HG02938 (cell line): ENCODE results near the gene GPER1.

Experiments used
- ATAC-seq: cut with Tn5 transposase; IDR thresholded peaks from one replicate; pipeline ENCODE4 v1.9.1; 2021; ENCODE audit warnings: mild to moderate bottlenecking, moderate library complexity; ENCODE audit not compliant: unreplicated experiment

Gene GPER1

DNA sequence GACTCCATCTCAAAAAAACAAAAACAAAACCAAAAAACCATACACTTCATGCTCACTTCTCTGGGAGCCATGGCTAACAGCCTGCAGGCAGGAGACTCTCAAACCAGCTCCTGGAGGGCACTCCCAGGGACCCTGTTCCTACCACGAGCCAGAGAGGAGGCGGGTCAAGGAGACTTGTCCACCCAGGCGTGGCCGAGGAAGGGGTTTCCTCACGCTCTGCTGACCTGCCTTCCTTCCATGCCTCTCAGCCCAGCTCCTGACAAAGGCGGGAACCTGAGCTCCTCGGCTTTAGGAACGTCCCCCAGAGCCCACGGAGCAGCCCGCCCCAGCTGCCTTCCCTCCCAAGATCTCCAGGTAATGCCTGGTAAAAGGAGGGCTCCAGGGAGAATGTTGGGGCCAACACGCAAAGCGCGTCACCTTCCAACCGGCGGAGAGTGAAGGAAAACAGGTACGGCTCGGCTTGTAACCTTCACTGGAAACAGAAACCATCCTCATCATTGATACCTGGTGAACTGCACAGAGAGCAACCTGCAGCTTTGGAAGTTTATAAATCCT, 34.0 kb upstream of the GPER1 start:
- ATAC-seq = no peak

DNA sequence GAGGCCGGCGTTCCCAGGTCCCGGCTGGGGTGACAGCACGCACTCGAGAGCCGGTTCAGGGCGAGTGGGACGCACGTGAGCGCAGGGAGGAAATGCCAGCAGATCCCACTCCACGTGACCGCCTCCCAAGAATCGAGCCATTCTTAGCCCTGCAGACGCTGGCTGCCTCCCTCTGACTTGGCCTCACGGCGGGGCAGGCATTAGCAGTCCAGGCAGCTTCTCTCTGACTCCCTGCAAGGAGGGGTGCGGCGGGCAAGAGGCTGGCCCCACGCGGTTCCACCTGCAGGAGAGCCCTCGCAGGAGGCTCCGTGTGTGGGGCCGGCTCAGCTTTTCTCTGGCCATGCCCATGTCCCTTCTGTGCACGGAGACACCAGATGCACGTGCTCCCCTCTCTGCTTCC, 33.5 kb upstream of the GPER1 start:
- no peak for ATAC-seq

DNA sequence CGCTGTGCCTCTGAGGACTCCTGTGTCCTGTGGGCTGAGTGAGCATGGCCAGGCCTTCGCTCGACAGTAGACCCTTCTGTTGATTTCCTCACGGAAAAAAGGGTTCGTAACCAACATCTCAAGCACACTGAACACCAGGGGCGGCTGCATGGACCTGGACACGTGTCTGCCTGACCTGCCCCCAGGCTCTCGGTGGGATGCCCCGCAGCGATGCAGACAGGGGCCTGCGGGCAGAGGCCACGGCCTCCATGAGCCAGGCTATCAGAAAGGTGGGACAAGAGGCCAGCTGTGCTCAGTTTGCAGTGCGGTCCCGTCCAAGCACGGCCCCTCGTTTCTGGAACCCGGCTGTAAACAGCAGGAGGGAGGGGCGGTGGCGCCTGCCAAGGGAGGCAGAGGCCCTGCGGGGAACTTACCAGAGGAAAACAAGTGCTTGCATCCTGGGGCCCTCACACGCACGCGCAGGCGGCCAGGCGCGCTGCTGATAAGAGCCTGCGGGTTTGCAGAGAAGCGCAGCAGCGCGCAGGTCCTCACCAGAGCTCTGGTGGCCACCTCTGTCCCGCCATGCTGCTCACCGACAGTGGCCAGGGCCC, 33.0 kb upstream of the GPER1 start:
- ATAC-seq = no peak

DNA sequence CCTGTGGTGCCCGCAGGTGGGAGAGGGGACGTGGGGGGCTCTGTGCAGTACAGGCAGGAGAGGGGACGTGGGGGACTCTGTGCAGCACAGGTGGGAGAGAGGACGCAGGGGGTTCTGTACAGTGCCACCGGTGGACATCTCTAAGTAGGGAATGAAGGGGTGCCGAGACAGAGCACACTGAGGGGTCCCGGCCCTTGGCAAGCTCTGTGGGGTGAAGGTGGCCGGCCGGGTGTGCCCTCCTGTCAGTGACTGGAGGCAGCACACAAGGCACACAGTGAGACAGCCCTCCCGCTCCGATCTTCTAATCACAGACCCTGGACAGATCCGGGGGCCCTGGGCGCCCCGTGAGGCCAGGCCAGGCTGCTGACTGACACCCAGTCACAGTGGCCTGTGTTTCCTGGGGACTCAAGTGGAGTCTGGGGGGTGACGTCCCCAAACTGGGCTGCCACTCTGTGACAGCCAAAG, 32.4 kb upstream of the GPER1 start:
- ATAC-seq = no peak

DNA sequence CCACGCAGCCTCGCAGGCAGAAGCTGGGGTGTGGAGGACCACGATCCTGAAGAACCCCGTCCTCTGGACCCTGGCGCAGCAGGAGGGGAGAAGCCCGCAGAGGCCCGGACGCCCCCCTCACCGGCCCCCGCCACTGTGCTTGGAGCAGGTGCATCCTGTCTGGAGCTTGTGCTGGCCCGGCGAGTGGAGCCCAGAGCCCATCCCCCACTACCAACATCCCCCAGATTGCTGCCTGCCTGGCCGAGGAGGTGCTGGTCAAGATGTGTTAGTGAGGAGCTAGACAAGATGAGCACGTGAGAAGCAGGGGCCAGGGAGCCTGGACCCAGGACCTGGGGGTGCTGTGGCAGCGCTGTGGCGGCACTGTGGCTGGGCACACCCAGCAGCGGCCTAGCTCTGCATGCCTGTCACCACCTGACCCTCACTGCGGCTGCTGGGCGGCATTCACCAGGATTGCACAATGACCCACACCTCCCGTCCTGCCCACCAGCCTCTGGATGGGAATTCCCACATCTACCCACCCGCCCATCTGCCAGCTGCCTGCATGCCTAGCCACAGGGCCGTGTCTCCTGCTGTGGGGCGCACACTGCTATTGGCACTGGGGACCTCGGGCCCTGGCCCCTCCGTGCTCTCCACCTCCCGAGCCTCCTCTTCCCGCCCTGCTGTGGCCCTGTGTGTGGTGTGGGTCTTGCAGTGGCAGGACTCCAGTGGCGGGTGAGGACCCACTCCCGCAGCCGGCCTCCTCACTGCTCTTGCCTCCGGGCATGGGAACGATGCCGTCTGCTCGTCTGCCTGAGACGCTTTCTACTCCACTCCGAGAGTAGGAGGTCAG, 31.7 kb upstream of the GPER1 start:
- no peak for ATAC-seq

DNA sequence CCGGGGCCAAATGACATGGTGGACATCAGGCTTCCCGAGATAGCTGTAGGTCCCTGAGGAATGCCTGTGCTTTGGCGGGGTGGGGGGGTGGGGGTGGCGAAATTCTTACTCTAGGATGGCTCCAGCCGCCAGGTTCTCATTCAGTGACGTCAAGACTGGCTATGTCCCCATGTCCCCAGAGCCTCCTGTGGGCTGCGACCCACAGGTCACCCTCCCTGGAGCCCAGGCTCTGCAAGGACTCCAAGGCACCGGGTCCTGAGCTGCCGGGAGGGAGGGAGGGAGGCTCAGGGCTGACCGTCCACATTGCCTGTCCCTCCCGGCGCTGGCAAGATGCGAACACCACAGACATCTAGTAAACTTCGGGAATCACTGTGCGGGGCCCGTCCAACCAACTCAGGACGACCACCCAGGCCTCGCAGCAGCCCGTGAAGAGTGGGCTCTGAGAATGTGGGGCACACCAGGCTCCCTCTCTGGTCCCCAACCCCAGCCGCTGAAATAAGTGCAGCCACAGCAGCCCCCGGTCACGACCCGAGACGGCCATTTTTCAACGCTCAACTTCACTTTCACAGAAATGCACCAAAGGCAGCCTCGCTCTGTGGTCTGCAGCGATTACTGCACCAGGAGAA, 31.0 kb upstream of the GPER1 start:
- ATAC-seq = no peak

DNA sequence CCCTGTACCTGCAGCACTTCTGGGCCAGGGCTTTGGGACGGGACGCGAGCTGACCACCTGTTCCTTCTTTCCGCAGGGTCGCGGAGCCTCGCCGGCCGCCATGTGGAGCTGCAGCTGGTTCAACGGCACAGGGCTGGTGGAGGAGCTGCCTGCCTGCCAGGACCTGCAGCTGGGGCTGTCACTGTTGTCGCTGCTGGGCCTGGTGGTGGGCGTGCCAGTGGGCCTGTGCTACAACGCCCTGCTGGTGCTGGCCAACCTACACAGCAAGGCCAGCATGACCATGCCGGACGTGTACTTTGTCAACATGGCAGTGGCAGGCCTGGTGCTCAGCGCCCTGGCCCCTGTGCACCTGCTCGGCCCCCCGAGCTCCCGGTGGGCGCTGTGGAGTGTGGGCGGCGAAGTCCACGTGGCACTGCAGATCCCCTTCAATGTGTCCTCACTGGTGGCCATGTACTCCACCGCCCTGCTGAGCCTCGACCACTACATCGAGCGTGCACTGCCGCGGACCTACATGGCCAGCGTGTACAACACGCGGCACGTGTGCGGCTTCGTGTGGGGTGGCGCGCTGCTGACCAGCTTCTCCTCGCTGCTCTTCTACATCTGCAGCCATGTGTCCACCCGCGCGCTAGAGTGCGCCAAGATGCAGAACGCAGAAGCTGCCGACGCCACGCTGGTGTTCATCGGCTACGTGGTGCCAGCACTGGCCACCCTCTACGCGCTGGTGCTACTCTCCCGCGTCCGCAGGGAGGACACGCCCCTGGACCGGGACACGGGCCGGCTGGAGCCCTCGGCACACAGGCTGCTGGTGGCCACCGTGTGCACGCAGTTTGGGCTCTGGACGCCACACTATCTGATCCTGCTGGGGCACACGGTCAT, 30.3 kb upstream of the GPER1 start:
- ATAC-seq = no peak

DNA sequence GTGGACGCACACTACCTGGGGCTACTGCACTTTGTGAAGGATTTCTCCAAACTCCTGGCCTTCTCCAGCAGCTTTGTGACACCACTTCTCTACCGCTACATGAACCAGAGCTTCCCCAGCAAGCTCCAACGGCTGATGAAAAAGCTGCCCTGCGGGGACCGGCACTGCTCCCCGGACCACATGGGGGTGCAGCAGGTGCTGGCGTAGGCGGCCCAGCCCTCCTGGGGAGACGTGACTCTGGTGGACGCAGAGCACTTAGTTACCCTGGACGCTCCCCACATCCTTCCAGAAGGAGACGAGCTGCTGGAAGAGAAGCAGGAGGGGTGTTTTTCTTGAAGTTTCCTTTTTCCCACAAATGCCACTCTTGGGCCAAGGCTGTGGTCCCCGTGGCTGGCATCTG, 29.6 kb upstream of the GPER1 start:
- ATAC-seq = no peak

DNA sequence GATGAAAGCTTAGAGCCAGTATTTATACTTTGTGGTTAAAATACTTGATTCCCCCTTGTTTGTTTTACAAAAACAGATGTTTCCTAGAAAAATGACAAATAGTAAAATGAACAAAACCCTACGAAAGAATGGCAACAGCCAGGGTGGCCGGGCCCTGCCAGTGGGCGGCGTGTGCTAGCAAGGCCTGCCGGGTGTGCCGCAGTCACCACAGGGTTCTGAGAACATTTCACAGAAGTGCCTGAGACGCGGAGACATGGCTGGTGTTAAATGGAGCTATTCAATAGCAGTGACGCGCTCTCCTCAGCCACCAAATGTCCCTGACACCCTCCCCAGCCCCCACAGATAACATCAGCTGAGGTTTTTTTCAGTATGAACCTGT, 29.1 kb upstream of the GPER1 start:
- no peak for ATAC-seq

DNA sequence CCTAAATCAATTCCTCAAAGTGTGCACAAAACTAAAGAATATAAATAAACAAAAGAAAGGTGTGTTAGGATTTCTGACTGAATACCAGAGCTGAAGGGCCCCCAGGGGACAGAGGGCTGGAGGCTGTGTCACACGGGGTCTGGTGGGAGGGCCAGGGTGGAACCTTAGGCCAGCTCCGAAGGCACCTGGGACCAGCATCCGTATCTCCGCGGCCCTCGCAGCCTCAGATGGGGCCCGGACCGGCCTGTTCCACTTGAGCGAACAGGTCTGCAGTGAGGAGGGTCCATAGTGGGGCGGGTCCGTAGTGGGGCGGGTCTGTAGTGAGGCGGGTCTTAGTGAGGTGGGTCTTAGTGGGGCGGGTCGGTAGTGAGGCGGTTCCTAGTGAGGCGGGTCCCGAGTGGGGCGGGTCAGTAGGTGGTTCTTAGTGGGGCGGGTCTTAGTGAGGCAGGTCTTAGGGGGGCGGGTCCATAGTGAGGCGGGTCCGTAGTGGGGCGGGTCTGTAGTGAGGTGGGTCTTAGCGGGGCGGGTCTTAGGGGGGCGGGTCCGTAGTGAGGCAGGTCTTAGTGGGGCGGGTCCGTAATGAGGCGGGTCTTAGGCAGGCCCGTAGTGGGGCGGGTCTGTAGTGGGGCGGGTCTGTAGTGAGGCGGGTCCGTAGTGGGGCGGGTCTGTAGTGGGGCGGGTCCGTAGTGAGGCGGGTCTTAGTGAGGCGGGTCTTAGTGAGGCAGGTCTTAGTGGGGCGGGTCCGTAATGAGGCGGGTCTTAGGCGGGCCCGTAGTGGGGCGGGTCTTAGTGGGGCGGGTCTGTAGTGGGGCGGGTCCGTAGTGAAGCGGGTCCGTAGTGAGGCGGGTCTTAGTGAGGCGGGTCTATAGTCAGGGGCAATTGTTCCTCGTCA, 28.5 kb upstream of the GPER1 start:
- no peak for ATAC-seq

DNA sequence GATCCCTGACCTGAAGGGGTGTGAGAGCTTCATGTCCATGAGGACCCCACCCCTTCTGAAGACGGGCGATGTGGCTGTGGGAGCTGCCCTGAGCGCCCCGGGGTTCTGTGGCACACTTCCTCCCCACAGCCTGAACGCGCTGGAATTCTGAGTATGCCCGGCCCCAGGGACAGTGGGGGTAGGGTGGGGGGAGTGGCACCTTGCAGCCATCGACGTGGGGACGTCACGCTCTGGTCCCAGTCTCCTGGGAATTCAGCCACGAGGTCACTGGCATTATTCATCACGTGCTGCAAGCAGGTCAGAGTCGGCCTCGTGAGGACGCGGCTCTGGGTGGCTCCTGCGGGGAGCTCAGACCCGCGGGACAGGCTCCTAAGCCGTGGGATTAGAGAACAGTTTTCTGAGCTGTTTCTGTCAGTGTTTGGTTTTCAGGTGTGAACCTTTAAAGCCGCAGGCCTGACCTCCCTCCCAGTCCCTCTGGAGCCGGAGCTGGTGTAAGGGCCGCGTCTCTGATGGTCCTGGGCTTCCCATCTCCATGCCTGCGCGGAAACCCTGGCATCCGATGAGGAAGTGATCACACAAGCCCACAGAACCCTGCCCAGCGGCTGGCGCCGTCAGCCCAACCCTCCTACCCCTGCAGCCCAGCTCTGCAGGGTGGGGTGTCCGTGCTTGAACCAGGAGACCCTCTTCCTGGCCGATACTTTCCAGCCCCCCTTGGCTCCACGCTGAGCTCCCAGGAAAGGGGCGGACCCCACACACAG, 27.4 kb upstream of the GPER1 start:
- no peak for ATAC-seq

DNA sequence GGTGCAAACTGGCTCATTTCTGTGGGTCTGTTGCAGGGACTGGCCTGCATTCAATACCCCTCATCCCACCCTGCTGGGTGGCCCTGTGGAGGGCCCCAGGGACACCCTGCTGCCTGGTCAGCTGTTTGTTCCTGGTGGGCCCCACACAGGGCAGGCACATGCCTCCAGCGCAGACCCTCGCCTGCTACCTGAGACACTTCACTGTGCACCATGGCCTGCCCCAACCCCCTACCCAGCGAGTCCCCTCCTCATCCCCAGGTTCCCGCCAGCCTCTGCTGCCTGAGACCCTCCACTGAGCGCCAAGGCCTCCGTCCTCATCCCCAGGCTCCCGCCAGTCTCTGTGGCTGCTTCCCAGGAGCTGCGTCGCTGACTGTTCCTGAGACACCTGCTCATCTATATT, 26.7 kb upstream of the GPER1 start:
- no peak for ATAC-seq

DNA sequence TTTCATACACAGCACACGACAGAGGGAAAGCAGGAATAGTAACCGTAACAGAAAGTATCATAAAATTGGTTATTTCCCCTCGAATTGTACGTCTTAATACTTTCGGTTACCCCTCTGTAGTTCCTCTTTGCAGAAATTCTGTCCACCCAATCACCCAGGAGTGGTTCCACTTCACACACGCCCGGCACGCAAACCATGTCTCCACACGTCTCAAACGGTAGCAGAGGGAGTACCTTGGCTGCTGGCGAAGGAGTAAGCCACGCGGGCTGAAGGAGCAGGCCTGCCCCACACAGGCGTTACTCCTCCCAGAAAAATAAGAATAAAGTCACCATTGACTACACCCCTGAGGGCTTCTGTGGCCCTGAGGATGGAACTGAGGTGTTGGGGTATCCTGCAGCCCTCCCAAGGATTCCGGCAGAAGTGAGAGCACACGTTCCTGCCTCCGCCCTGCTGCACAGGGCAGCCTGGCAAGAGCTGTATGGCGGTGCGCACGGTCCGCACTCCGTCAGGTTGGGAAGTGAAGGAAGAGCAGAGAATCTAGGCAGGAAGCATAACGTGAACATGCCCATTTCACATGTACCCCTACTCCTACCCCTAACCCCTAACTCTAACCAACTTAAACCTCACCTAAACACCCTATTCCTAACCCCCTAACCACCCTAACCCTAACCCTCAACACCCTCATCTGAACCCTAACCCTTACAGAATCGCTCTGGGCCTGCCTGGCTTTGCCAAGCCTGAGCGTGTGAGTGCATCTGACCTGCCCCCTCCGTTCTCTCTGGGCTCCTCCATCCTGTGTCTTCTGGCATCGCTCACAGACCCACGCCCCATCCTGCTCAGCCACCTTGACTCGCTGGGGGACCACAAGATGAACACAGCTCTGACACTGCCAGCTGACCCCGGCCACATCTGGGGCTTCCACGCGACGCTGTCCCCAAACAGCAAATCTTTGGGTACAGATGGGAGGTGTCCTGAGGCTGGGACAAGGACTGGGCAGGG, 25.3 kb upstream of the GPER1 start:
- ATAC-seq = peak; percentile 64

DNA sequence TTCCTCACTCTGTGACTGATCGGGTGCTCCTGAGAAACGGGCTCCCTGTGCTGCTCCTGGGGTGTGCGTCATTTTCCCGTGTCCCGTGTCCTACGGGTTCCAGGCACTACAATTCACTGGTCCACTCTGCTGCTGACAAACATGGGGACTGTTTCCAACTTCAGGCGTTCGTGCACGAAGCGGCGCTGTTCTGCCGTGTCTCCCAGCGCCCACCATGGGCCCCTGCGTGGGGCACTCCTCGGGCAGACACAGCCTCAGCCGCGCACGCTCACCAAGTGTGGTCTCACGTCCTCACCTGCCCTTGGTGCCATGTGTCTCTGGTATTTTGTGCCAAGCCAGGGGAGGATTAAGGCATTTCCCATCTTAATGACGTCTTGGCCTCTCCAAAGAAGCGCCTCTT, 24.6 kb upstream of the GPER1 start:
- ATAC-seq = no peak

DNA sequence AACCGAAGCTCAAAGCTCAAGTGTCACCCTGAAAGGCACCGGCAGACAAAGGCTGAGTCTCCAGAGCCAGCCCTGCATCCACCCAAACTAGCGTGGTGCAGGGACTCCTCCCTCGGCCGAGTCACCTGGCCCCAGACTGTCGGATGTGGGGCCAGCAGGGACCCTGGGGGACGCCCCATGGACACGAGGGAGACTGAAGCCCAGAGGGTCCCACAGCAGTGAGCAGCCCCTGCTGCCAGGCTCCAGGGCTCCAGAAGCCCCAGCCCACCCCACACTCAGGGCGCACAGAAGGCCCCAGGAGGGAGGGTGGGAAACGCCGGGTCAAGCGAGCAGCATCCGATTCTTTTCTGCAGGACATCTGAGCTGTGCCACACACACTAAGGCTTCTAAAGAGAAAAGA, 23.3 kb upstream of the GPER1 start:
- no peak for ATAC-seq

DNA sequence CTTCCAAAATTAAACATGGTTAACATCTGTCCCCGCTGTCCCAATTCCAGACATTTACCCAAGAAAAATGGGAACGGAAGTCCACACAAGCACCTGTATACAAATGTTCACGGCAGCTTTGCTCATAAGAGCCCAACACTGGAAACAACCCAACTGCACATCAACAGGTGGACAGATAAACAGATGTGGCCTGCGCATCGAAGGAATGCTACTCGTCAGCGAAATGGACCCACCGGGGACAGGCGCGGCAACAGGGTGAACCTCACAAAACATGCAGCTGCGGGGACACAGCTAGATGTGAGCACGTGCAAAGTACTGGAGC, 22.7 kb upstream of the GPER1 start:
- ATAC-seq = no peak

DNA sequence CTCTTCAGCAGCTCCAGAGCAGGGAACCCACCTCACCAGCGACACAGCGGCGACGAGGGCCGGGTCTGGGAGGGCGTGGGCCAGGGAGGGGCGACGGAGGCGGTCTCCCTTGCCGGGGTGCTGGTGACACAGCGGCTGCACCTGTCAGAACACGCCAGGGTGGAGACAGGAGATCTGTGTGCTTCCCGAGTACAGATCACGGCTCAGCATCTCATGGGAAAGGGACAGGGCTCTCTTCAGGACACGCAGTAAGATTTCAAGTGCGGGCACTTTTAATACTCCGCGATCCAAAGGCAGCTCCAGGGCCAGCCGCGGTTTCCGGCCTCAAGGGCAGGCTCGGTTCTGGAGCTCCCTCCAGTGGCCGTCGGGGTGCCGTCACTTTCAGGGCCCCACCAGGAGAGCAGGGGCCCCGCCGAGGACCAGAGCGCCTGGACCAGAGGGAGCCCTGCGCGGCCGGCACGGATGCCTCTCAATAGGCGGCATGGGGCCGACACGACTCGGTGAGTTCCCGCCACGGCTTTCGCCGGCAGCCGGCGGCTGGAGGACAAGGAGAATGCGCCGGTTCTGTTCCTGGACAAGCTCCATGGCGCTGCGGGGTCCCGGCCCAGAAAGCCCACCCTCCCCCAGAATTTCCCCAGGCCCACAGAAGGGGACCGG, 22.2 kb upstream of the GPER1 start:
- no peak for ATAC-seq

DNA sequence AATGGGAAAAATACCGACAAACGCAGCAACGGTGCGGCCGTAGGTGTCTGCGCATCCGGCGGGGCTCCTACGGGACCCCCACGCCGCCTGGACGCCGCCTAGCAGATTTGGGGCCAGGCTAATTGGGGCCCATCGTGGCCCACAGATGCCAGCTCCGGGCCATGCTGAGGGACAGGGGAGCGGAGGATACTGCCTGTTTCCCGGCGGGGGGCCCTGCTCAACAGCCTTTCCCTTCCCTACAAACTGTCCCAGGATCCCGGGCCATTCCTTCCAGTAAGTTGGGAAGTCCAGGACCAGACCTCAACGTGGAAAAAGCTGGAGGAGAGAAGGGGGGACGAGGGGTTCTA, 21.7 kb upstream of the GPER1 start:
- no peak for ATAC-seq
